IMR-90 (cell line): ENCODE data around the gene NR1D2. TPM values are rescaled to one million over a fixed set of nuclear protein-coding genes. Genes with fewer than 3 reads are reported as not detected.

Experiments used
- ATAC-seq: fragments of 200-7000 bp; cut with Tn5 transposase; 2 replicates; pipeline ENCODE4 v1.9.1; 2020; ENCODE audit warnings: low read depth, mild to moderate bottlenecking, moderate library complexity
- BruUV-seq: library from RNA; stranded (reverse); fragments of 400-500 nt; replicated peaks from 2 replicates; lab custom pipeline; 2021; lab: Mats Ljungman, UMichigan
- CTCF ChIA-PET: fragments of 300-600 bp; formaldehyde crosslinking; extraction: SDS; loops from one replicate; lab custom pipeline; 2021; ENCODE audit warnings: antibody characterized with exemption; lab: Yijun Ruan, JAX
- POLR2A ChIA-PET: fragments of 300-600 bp; sonication (Branson Sonifier 250); formaldehyde crosslinking; loops from one replicate; lab custom pipeline; 2022; ENCODE audit warnings: antibody characterized with exemption; ENCODE audit not compliant: unreplicated experiment; lab: Charles Lee
- DNase-seq: peaks from one replicate; pipeline ENCODE4 v3.0.0; 2013
- H2AFZ ChIP-seq: replicated peaks from 2 replicates; pipeline ENCODE3; 2013; ENCODE audit warnings: low read length, mild to moderate bottlenecking; ENCODE audit not compliant: poor library complexity
- H2AK5ac ChIP-seq: 2 replicates; pipeline ENCODE4 v1.6.1; 2013; ENCODE audit warnings: low read depth, low read length, inconsistent platforms
- H2AK9ac ChIP-seq: replicated peaks from 2 replicates; pipeline ENCODE3; 2013; ENCODE audit warnings: mild to moderate bottlenecking, low read depth, low read length, moderate library complexity; ENCODE audit not compliant: poor library complexity
- H2BK120ac ChIP-seq: 2 replicates; pipeline ENCODE4 v1.6.1; 2013; ENCODE audit warnings: low read depth, low read length, inconsistent platforms
- H2BK15ac ChIP-seq: 3 replicates; pipeline ENCODE4 v1.6.1; 2013; ENCODE audit warnings: low read depth, low read length, inconsistent platforms
- H2BK20ac ChIP-seq: 2 replicates; pipeline ENCODE4 v1.6.1; 2013; ENCODE audit warnings: low read depth, mild to moderate bottlenecking, inconsistent platforms, low read length, moderate library complexity
- H2BK5ac ChIP-seq: 2 replicates; pipeline ENCODE4 v1.6.1; 2013; ENCODE audit warnings: mild to moderate bottlenecking, low read depth, low read length, inconsistent platforms; ENCODE audit not compliant: poor library complexity, severe bottlenecking
- H3K14ac ChIP-seq: replicated peaks from 2 replicates; pipeline ENCODE4 v1.6.1; 2013; ENCODE audit warnings: low read depth, low read length, inconsistent platforms
- H3K18ac ChIP-seq: 2 replicates; pipeline ENCODE4 v1.6.1; 2013; ENCODE audit warnings: low read depth, low read length, control low read depth
- H3K23ac ChIP-seq: 2 replicates; pipeline ENCODE4 v1.6.1; 2013; ENCODE audit warnings: low read depth, low read length, inconsistent platforms
- H3K27ac ChIP-seq: 2 replicates; pipeline ENCODE4 v1.5.1; 2013; ENCODE audit warnings: mild to moderate bottlenecking, control low read depth, low read length; ENCODE audit not compliant: insufficient read depth
- H3K27me3 ChIP-seq: 2 replicates; pipeline ENCODE4 v1.6.1; 2013; ENCODE audit warnings: low read length; ENCODE audit not compliant: control insufficient read depth, insufficient read depth
- H3K36me3 ChIP-seq: 2 replicates; pipeline ENCODE4 v1.6.1; 2013; ENCODE audit warnings: low read length, mixed read lengths; ENCODE audit not compliant: control insufficient read depth, insufficient read depth
- H3K4ac ChIP-seq: 2 replicates; pipeline ENCODE4 v1.6.1; 2013; ENCODE audit warnings: low read depth, low read length, inconsistent platforms
- H3K4me1 ChIP-seq: 2 replicates; pipeline ENCODE4 v1.6.1; 2013; ENCODE audit warnings: low read length, mixed read lengths; ENCODE audit not compliant: control insufficient read depth, insufficient read depth
- H3K4me2 ChIP-seq: 2 replicates; pipeline ENCODE4 v1.6.1; 2013; ENCODE audit warnings: low read depth, mild to moderate bottlenecking, control low read depth, low read length, moderate library complexity
- H3K4me3 ChIP-seq: 2 replicates; pipeline ENCODE4 v1.5.1; 2013; ENCODE audit warnings: low read depth, mild to moderate bottlenecking, control low read depth, low read length, moderate library complexity; ENCODE audit not compliant: insufficient read depth
- H3K56ac ChIP-seq: 2 replicates; pipeline ENCODE4 v1.6.1; 2013; ENCODE audit warnings: low read length, inconsistent platforms; ENCODE audit not compliant: insufficient read depth; ENCODE audit errors: extremely low read depth
- H3K79me1 ChIP-seq, 2 experiments: 2 replicates each; pipeline ENCODE4 v1.6.1; 2013; ENCODE audit warnings: low read length in 2 of 2, inconsistent platforms in 1 of 2, low read depth in 1 of 2
- H3K9ac ChIP-seq: 2 replicates; pipeline ENCODE4 v1.6.1; 2013; ENCODE audit warnings: low read depth, low read length, control low read depth
- H3K9me1 ChIP-seq: 2 replicates; pipeline ENCODE4 v1.6.1; 2013; ENCODE audit warnings: low read length, inconsistent platforms; ENCODE audit not compliant: insufficient read depth
- H3K9me3 ChIP-seq: 2 replicates; pipeline ENCODE4 v1.6.1; 2013; ENCODE audit warnings: low read length; ENCODE audit not compliant: control insufficient read depth, insufficient read depth
- H4K20me1 ChIP-seq: 2 replicates; pipeline ENCODE4 v1.6.1; 2013; ENCODE audit warnings: low read length, inconsistent platforms; ENCODE audit not compliant: insufficient read depth
- H4K5ac ChIP-seq: 2 replicates; pipeline ENCODE4 v1.6.1; 2013; ENCODE audit warnings: mild to moderate bottlenecking, low read depth, low read length, control low read depth
- H4K8ac ChIP-seq, 2 experiments: 2 replicates each; pipeline ENCODE4 v1.6.1; 2013; ENCODE audit warnings: low read depth in 2 of 2, low read length in 2 of 2, control low read depth in 1 of 2, inconsistent platforms in 1 of 2
- H4K91ac ChIP-seq: 2 replicates; pipeline ENCODE4 v1.6.1; 2013; ENCODE audit warnings: low read depth, low read length, inconsistent platforms; ENCODE audit not compliant: insufficient read depth
- BHLHE40 ChIP-seq: fragments of 150-350 bp; IDR thresholded peaks from 2 replicates; pipeline ENCODE4 v1.6.1; 2016; ENCODE audit warnings: mild to moderate bottlenecking, low read depth, low read length
- CEBPB ChIP-seq: IDR thresholded peaks from 2 replicates; pipeline ENCODE4 v1.6.1; 2012; ENCODE audit warnings: low read depth, low read length, improper control_type of control experiment
- CHD1 ChIP-seq: IDR thresholded peaks from 2 replicates; pipeline ENCODE4 v1.6.1; 2012; ENCODE audit warnings: low read depth, low read length, improper control_type of control experiment
- CTCF ChIP-seq: conservative IDR thresholded peaks from 2 replicates; pipeline ENCODE4 v1.5.1; 2012; ENCODE audit warnings: mild to moderate bottlenecking, low read depth, low read length, improper control_type of control experiment
- ELK1 ChIP-seq: fragments of 150-350 bp; IDR thresholded peaks from 2 replicates; pipeline ENCODE4 v1.6.1; 2016; ENCODE audit warnings: low read depth, mild to moderate bottlenecking, low read length, moderate library complexity, borderline replicate concordance
- FOS ChIP-seq: fragments of 150-350 bp; IDR thresholded peaks from 2 replicates; pipeline ENCODE4 v1.6.1; 2016; ENCODE audit warnings: low read depth, low read length
- MAFK ChIP-seq: IDR thresholded peaks from 2 replicates; pipeline ENCODE4 v1.6.1; 2012; ENCODE audit warnings: low read depth, low read length, improper control_type of control experiment
- MAZ ChIP-seq: IDR thresholded peaks from 2 replicates; pipeline ENCODE4 v1.6.1; 2012; ENCODE audit warnings: low read depth, mild to moderate bottlenecking, low read length, improper control_type of control experiment, moderate library complexity, borderline replicate concordance
- MXI1 ChIP-seq: IDR thresholded peaks from 2 replicates; pipeline ENCODE4 v1.6.1; 2012; ENCODE audit warnings: low read depth, mild to moderate bottlenecking, low read length, moderate library complexity, borderline replicate concordance
- NFE2L2 ChIP-seq: fragments of 150-350 bp; IDR thresholded peaks from 2 replicates; pipeline ENCODE4 v1.6.1; 2016; ENCODE audit warnings: low read depth, mild to moderate bottlenecking, low read length
- POLR2A ChIP-seq: IDR thresholded peaks from 2 replicates; pipeline ENCODE4 v1.6.1; 2012; ENCODE audit warnings: mild to moderate bottlenecking, low read depth, low read length
- RAD21 ChIP-seq: IDR thresholded peaks from 2 replicates; pipeline ENCODE4 v1.6.1; 2012; ENCODE audit warnings: low read length, improper control_type of control experiment
- RCOR1 ChIP-seq: IDR thresholded peaks from 2 replicates; pipeline ENCODE4 v1.6.1; 2012; ENCODE audit warnings: mild to moderate bottlenecking, low read length, improper control_type of control experiment; ENCODE audit not compliant: insufficient replicate concordance
- RFX5 ChIP-seq: IDR thresholded peaks from 2 replicates; pipeline ENCODE4 v1.8.0; 2012; ENCODE audit warnings: low read depth, mild to moderate bottlenecking, low read length, moderate library complexity
- SMC3 ChIP-seq: fragments of 150-350 bp; IDR thresholded peaks from 2 replicates; pipeline ENCODE4 v1.6.1; 2016; ENCODE audit warnings: low read depth, mild to moderate bottlenecking, antibody characterized with exemption, low read length, moderate library complexity
- USF2 ChIP-seq: fragments of 150-350 bp; IDR thresholded peaks from 2 replicates; pipeline ENCODE4 v1.6.1; 2017; ENCODE audit warnings: mild to moderate bottlenecking, antibody characterized with exemption, low read length, low read depth
- WGBS, 2 experiments: methylation state at CpG; one replicate each; pipeline versions ENCODE4 v1.1.5 to v1.1.7; 2013; ENCODE audit warnings: missing lambda C conversion rate in 2 of 2; ENCODE audit not compliant: insufficient read length in 1 of 2; ENCODE audit errors: extremely low coverage in 2 of 2; 5-methylcytosine and 5-hydroxymethylcytosine counted together
- dilution Hi-C: fragments of 300-500 bp; cut with HindIII; formaldehyde crosslinking; loops from one replicate; pipeline ENCODE4 v1.14.3; 2018; ENCODE audit warnings: low sequenced_read_pairs; ENCODE audit not compliant: unreplicated experiment
- in situ Hi-C: fragments of 300-500 bp; cut with MboI; formaldehyde crosslinking; loops from 3 replicates; pipeline ENCODE4 v1.14.3; 2019; ENCODE audit warnings: low sequenced_read_pairs, inconsistent platforms, mixed read lengths
- intact Hi-C: fragments of 100-400 bp; cut with micrococcal nuclease; formaldehyde crosslinking; loops from 2 replicates; pipeline ENCODE4 v1.10.0; 2022
- polyA plus RNA-seq, 3 experiments: library from polyadenylated mRNA; depleted of rRNA; stranded (reverse); fragments of >200 nt; gene quantifications; 2 replicates each; pipeline ENCODE4 v1.2.3, GENCODE V29; 2012; ENCODE audit warnings: low replicate concordance in 1 of 3
- total RNA-seq: library from RNA; depleted of rRNA; stranded (reverse); fragments of >200 nt; gene quantifications from 2 replicates; pipeline ENCODE4 v1.2.3, GENCODE V29; 2012

NR1D2 gene
- total and polyA plus RNA-seq, 2 of the 4 experiments (the other 2 are of a cell fraction): 8.1 to 41.0 TPM

GRCh38 chr3:23995219-23995618 lies 50.1 kb downstream of the NR1D2 start:
- H3K9me1 ChIP-seq: no peaks in the 10 kb centered on the region
- no peak overlapping the region for H2AK5ac ChIP-seq
- ATAC-seq (no peak), DNase-seq (no peak)
- H3K79me1 ChIP-seq: no peaks in the 10 kb centered on the region
- H3K23ac ChIP-seq: no peak overlapping the region
- no peak overlapping the region for H3K4me3 ChIP-seq
- H3K27me3 ChIP-seq: no peaks in the 10 kb centered on the region; the same call in 1 of the 2 replicates
- peak overlapping the region; percentile 72 for H3K18ac ChIP-seq
- no peak overlapping the region for H4K8ac ChIP-seq
- H2BK15ac ChIP-seq: no peak overlapping the region
- no TSS peak for BruUV-seq
- H3K27ac ChIP-seq: no peak overlapping the region; the same call in 1 of the 2 replicates
- TF ChIP-seq RFX5 (no peak), NFE2L2 (no peak), MAFK (no peak), RAD21 (no peak), CTCF (no peak), CEBPB (no peak), USF2 (no peak), MAZ (no peak), ELK1 (no peak), SMC3 (no peak), RCOR1 (no peak), BHLHE40 (no peak), CHD1 (no peak), MXI1 (no peak), POLR2A (no peak), FOS (no peak)
- peak overlapping the region; percentile 6; the same call in 1 of the 2 replicates for H3K4ac ChIP-seq
- intact Hi-C loops (no loop called here), in situ Hi-C loops (loop anchor here (10.0 kb wide), 1 partner anchor 240 kb away; no protein-coding TSS in a partner anchor), dilution Hi-C loops (no loop called here)
- H4K20me1 ChIP-seq: no peaks in the 10 kb centered on the region
- H3K9ac ChIP-seq: no peak overlapping the region
- no peak overlapping the region for H2BK120ac ChIP-seq
- H3K36me3 ChIP-seq: no peaks in the 10 kb centered on the region
- H4K5ac ChIP-seq: peak overlapping the region; percentile 36; the same call in 1 of the 2 replicates
- no peak overlapping the region for H2AFZ ChIP-seq
- WGBS, 2 experiments: 100% methylated on average over 2 of the region's 2 CpGs; no CpG with 5 or more reads in 1 of the 2 experiments
- peaks cover 15% of the 10 kb centered on the region for H3K4me1 ChIP-seq
- no peak overlapping the region; the same call in 1 of the 2 replicates for H3K4me2 ChIP-seq
- H3K14ac ChIP-seq: no peak overlapping the region
- no peak overlapping the region for H4K91ac ChIP-seq
- ChIA-PET CTCF (no interaction called here), POLR2A (no interaction called here)
- H3K9me3 ChIP-seq: no peaks in the 10 kb centered on the region
- no peak overlapping the region for H2BK5ac ChIP-seq
- H3K56ac ChIP-seq: no peak overlapping the region
- no peak overlapping the region for H2AK9ac ChIP-seq
- H2BK20ac ChIP-seq: no peak overlapping the region
